Ovary (tissue), 9 donors: ENCODE measurements around the gene KANK3. TPM values are rescaled to one million over a fixed set of nuclear protein-coding genes. Genes with fewer than 3 reads are reported as not detected.

Experiments used
- DNase-seq, 5 donors: peaks; one replicate each; pipeline ENCODE4 v3.0.0-alpha.2; 2019 to 2020
- H3K27ac ChIP-seq, 2 donors: fragments of 200-600 bp; one replicate each; pipeline versions ENCODE4 v1.5.1 to v1.8.0; 2019 to 2022
- H3K27me3 ChIP-seq: fragments of 200-600 bp; one replicate; pipeline ENCODE4 v1.8.0; 2022
- H3K36me3 ChIP-seq: fragments of 200-600 bp; sonication (generic); one replicate; pipeline ENCODE4 v1.5.1; 2019
- H3K4me1 ChIP-seq: one replicate; pipeline ENCODE4 v1.8.1; 2013; ENCODE audit warnings: mild to moderate bottlenecking, moderate library complexity; ENCODE audit not compliant: insufficient read depth
- H3K4me3 ChIP-seq: fragments of 200-600 bp; sonication (generic); one replicate; pipeline ENCODE4 v1.5.1; 2017
- H3K9me3 ChIP-seq, 2 donors: fragments of 200-600 bp in 1 of 2; sonication (generic) in 1 of 2; one replicate each; pipeline versions ENCODE4 v1.5.1 to v1.8.1; 2013 to 2019; ENCODE audit warnings: mild to moderate bottlenecking in 1 of 2, moderate library complexity in 1 of 2
- CTCF ChIP-seq, 3 donors: fragments of 450-650 bp in 2 of 3; fragments of 200-600 bp in 1 of 3; IDR thresholded peaks; one replicate each; pipeline versions ENCODE4 v1.5.1 to v1.8.0; 2016 to 2022; ENCODE audit warnings: antibody characterized with exemption in 3 of 3, mild to moderate bottlenecking in 1 of 3
- EP300 ChIP-seq: sonication (generic); formaldehyde crosslinking; IDR thresholded peaks from one replicate; pipeline ENCODE4 v1.6.1; 2017; ENCODE audit warnings: antibody characterized with exemption
- POLR2A ChIP-seq: fragments of 450-650 bp; IDR thresholded peaks from one replicate; pipeline ENCODE4 v1.6.1; 2017; ENCODE audit warnings: antibody characterized with exemption, mild to moderate bottlenecking, moderate library complexity
- WGBS, 3 donors: extraction: QIAGEN DNeasy Blood & Tissue Kit in 1 of 3; methylation state at CpG; one replicate each; pipeline versions ENCODE4 v1.1.5 to v1.1.7; 2013 to 2017; 5-methylcytosine and 5-hydroxymethylcytosine counted together
- intact Hi-C, 4 donors: fragments of 100-400 bp; cut with DNase I; formaldehyde crosslinking; loops; one replicate each; pipeline versions ENCODE4 v1.11.0 to v1.15.1; 2022 to 2023
- polyA plus RNA-seq, 2 donors: library from polyadenylated mRNA; stranded (reverse); fragments of 200-250 nt in 1 of 2; fragments of 350-450 nt in 1 of 2; fragmentation: Illumina TruSeq in 1 of 2; extraction: RNeasy Lipid Tissue Mini Kit (QIAGEN cat#74804) in 1 of 2; gene quantifications; one replicate each; pipeline ENCODE4 v1.2.3, GENCODE V29; 2013 to 2014
- total RNA-seq, 7 donors: library from RNA; depleted of rRNA in 2 of 7; stranded (reverse); fragments of >200 nt in 2 of 7; fragmentation: NEBNext Ultra II Directional in 3 of 7; extraction: Animal tissue kit (Norgen Biotek cat#: 25700) in 3 of 7; gene quantifications; one replicate each; pipeline versions ENCODE4 v1.1.0 to v1.2.4, GENCODE V29; 2016 to 2023
- donor health status: DM: no; HTN: no; CAD: no; lungs with moderate emphysema.
- donor health status: DM: no; HTN: no; CAD: no.
- donor health status: Bipolar disorder and iron deficiency.
- donor health status: DM: yes; HTN: yes; CAD: no.
- donor health status: DM: no; HTN: no; CAD: no.
- donor health status: DM: yes; HTN: yes; CAD: no.

KANK3 gene
- total and polyA plus RNA-seq, 9 donors, result 0.73 to 11.7 (median 4.3) TPM

GRCh38 chr19:8371011-8371804 lies 28.1 kb upstream of the KANK3 start:
- no peak for TF ChIP-seq POLR2A
- TF ChIP-seq CTCF (IDR thresholded peaks at IDR 0.05), result no peak
- TF ChIP-seq EP300, result no peak
- Histone ChIP-seq H3K27ac (no peak overlapping the region), H3K4me3 (no peak overlapping the region), H3K27me3 (no peaks in the 10 kb centered on the region), H3K9me3 (no peaks in the 10 kb centered on the region), H3K4me1 (peaks cover 27% of the 10 kb centered on the region), H3K36me3 (no peaks in the 10 kb centered on the region)
- intact Hi-C loops, result no loop called here
- 81 to 84% (median 84%) methylated on average over 24 to 28 of the region's 28 CpGs for WGBS, 3 donors
- DNase-seq, result no peak

GRCh38 chr19:8370176-8371010 lies 27.3 kb upstream of the KANK3 start:
- intact Hi-C loops, result no loop called here
- WGBS, 3 donors, result 56 to 79% (median 66%) methylated on average over 19 of the region's 19 CpGs
- Histone ChIP-seq H3K27ac (no peak overlapping the region), H3K36me3 (no peaks in the 10 kb centered on the region), H3K4me3 (no peak overlapping the region), H3K27me3 (no peaks in the 10 kb centered on the region), H3K9me3 (no peaks in the 10 kb centered on the region), H3K4me1 (peaks cover 30% of the 10 kb centered on the region)
- TF ChIP-seq CTCF (IDR thresholded peaks at IDR 0.05) (no peak), EP300 (no peak), POLR2A (no peak)
- no peak for DNase-seq

- Histone ChIP-seq H3K9me3 (no peaks in the 10 kb centered on the region), H3K27me3 (no peaks in the 10 kb centered on the region), H3K36me3 (no peaks in the 10 kb centered on the region), H3K4me3 (peak overlapping the region; percentile 3), H3K27ac (no peak overlapping the region), H3K4me1 (peaks cover 36% of the 10 kb centered on the region)
- 11 to 12% (median 11%) methylated on average over 23 of the region's 23 CpGs for WGBS, 3 donors
- intact Hi-C loops, result no loop called here
- TF ChIP-seq POLR2A, result no peak
- TF ChIP-seq EP300, result peak; percentile 41
- TF ChIP-seq CTCF (IDR thresholded peaks at IDR 0.05), result no peak
- DNase-seq, result peak; percentile 89 to 95 (median 93)
Observed at GRCh38 chr19:8367327-8368001, 24.4 kb upstream of the KANK3 start.

- no peaks in the 10 kb centered on the region for H3K36me3 ChIP-seq
- TF ChIP-seq POLR2A, result no peak
- no peak for TF ChIP-seq CTCF (IDR thresholded peaks at IDR 0.05)
- no peak for TF ChIP-seq EP300
- H3K9me3 ChIP-seq, result no peaks in the 10 kb centered on the region
- 8 to 17% (median 10%) methylated on average over 13 of the region's 13 CpGs for WGBS, 3 donors
- H3K27me3 ChIP-seq, result no peaks in the 10 kb centered on the region
- H3K4me3 ChIP-seq, result peak overlapping the region; percentile 3
- peaks cover 39% of the 10 kb centered on the region for H3K4me1 ChIP-seq
- intact Hi-C loops, result no loop called here
- DNase-seq, result peak; percentile 66 to 81 (median 76)
- no peak overlapping the region for H3K27ac ChIP-seq
Observed at GRCh38 chr19:8366961-8367326, 23.9 kb upstream of the KANK3 start.
